NCI-H1930 (cell line): ENCODE results near the gene PDGFRB.

Experiments used
- DNase-seq, 2 experiments: peaks; one replicate each; lab custom pipeline; 2025; lab: John Stamatoyannopoulos, UW

PDGFRB gene

GRCh38 chr5:150181766-150182545 is 26.3 kb upstream of the PDGFRB start:
- no peak for DNase-seq

DNA sequence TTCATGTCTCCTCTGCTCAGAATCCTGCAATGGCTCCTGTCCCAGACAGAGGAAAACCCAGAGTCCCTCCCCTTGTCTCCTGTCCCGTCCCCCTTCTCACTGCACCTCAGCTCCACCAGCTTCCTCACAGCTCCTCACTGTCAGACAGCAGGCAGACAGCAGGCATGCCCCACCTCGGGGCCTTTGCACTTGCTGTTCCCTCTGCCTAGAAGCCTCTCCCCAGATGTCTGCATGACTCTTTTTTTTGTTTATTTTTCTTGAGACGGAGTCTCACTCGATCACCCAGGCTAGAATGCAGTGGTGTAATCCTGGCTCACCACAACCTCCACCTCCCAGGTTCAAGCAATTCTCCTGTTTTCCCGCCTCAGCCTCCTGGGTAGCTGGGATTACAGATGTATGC is 25.4 kb upstream of the PDGFRB start:
- DNase-seq = no peak

- DNase-seq = no peak
These were observed 24.8 kb upstream of the PDGFRB start for GRCh38 chr5:150180241-150181026.

- DNase-seq = no peak
These were observed 23.5 kb upstream of the PDGFRB start for GRCh38 chr5:150179019-150179620.

DNA sequence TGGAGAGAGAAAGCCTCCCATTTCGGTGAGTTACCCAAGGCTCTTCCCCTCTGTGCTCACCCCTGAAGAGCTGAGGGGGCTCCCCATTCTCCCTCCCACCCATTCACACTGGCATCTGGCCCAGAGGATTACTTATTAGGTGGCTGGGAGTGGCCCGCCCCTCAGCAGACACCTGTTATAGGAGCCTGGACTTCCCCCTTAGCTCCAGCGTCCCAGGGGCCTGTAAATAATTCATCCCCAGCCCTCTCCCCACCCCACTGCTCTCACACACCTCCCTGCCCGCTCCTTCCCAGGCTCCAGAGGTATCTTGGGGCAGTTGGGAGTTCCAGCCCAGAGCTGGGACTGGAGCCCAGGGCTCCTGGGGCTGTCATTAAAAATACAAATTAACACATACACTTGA is 22.6 kb upstream of the PDGFRB start:
- no peak for DNase-seq

GRCh38 chr5:150177721-150178120 is 22.1 kb upstream of the PDGFRB start:
- DNase-seq = no peak

- DNase-seq = no peak
These were observed 21.3 kb upstream of the PDGFRB start for GRCh38 chr5:150176745-150177477.

GRCh38 chr5:150175536-150175935 is 19.9 kb upstream of the PDGFRB start:
- DNase-seq = no peak

- no peak for DNase-seq
These were observed 19.4 kb upstream of the PDGFRB start for GRCh38 chr5:150175076-150175475.

DNA sequence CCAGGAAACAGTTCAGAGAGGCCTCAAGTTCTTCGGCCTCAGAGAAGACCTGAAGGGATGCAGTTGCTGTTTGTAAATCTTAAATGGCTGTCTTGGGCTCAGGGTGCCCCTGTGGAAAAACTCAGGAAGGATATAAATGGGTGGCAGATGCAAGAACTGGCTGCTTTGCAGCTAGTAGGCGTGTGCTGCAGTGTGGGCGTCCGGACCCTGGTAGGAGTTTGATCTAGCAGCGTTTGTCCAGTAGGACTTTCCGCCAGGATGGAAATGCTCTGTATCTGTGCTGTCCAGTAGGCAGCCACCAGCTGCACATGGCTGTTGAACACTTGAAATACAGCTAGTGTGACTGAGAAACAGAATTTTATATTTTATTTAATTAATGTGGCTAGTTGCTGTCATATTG is 18.6 kb upstream of the PDGFRB start:
- no peak for DNase-seq

DNA sequence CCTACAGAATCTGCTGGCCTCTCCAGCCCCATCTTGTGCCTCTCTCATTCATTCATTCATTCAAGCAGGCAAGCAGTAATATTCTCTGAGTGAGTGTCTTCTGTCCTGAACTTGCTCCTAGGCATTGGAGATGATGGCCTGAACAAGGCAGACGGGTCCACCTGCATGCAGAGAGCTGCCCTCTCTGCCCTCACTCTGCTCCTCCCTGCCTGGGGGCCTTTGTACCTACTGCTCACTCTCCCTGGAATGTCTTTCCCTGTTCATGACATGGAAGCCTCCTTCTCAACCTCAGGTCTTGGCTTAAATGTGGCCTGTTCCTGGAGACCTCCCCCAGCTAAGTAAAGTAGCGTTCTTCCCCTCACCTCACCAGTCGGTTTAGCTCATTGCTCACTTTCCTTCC is 17.5 kb upstream of the PDGFRB start:
- no peak for DNase-seq

DNA sequence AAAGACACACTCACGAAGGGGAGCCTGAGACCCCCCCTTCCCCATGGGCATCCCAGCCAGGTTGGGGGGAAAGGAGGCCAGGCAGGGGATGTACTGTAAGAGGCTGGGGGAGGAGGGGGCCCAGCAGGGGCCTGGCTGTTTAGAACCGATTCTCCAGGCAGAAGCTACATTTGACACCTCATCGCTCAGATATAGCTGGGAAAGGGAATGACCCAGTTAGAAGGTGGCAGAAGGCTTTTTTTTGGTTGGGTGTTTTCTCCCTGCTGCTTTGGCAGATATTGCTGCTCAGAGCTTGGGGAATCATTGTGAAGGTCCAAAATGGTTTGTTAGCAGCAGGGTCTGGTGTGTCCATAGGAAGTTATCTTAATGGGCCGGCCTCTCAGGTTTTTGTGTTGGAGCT is 16.9 kb upstream of the PDGFRB start:
- no peak for DNase-seq

GRCh38 chr5:150172145-150172544 is 16.5 kb upstream of the PDGFRB start:
- DNase-seq = no peak

DNA sequence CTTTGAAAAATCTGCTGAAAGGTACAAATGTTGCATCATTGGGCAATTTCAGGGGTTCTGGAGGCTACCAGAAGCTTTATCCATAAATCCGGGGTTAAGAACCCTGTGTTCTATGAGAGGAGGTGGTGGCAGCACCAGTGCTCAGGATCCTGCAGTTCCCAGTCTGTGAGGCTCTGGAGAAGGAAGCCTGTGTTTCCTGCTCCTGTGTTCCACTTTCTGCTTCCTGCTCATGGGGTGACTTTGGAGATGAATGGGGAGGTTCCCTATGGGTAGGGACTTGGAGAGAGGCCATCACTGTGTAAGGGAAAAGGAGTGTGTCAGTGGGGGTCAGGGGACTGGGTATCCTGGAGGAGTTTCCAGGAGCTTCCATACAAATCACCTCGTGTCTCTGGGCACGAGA is 13.2 kb upstream of the PDGFRB start:
- DNase-seq = no peak

DNA sequence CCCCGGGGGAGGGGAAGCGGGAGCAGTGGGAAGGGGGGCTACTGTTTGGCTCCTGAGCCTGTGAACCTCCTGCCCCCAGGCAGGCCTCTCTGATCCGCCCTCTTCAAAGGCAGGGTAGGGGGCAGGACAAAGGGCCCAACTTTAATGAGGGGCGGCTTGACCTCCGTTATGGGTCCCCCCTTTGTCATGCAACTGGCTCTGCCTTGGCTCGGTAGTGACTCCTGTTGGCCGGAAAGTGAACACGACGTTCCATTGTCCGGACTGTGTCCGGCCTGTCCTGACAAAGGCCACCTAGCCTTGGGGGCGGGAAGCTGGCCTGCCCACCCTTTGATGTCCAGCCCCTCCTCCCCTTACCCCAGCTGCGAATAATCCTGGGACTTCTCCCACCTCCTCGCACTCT is 12.3 kb upstream of the PDGFRB start:
- no peak for DNase-seq

- no peak for DNase-seq
These were observed 11.8 kb upstream of the PDGFRB start for GRCh38 chr5:150167512-150167850.

DNA sequence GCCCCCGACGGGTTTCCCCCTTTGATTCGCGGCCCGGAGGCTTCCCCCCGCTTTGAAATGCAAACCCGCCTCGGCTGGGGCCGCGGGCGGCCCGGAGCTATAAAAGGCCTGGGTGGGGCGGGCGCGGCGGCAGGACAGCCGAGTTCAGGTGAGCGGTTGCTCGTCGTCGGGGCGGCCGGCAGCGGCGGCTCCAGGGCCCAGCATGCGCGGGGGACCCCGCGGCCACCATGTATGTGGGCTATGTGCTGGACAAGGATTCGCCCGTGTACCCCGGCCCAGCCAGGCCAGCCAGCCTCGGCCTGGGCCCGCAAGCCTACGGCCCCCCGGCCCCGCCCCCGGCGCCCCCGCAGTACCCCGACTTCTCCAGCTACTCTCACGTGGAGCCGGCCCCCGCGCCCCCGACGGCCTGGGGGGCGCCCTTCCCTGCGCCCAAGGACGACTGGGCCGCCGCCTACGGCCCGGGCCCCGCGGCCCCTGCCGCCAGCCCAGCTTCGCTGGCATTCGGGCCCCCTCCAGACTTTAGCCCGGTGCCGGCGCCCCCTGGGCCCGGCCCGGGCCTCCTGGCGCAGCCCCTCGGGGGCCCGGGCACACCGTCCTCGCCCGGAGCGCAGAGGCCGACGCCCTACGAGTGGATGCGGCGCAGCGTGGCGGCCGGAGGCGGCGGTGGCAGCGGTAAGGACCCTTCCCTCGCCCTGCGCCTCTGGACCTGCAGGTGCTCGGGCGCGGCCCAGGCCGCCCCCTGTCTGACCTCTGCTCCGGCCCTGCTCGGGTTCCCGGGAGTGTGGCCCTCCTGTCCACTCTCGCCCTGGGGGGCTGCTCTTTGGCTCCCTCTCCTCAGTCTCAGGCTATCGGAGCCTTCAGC is 11.2 kb upstream of the PDGFRB start, which contains the start of gene CDX1:
Gene CDX1 (plus strand): TSS at position 129 of the 862 bp plus-strand sequence. CDS start 99 bp downstream, at position 228.
- no peak for DNase-seq

DNA sequence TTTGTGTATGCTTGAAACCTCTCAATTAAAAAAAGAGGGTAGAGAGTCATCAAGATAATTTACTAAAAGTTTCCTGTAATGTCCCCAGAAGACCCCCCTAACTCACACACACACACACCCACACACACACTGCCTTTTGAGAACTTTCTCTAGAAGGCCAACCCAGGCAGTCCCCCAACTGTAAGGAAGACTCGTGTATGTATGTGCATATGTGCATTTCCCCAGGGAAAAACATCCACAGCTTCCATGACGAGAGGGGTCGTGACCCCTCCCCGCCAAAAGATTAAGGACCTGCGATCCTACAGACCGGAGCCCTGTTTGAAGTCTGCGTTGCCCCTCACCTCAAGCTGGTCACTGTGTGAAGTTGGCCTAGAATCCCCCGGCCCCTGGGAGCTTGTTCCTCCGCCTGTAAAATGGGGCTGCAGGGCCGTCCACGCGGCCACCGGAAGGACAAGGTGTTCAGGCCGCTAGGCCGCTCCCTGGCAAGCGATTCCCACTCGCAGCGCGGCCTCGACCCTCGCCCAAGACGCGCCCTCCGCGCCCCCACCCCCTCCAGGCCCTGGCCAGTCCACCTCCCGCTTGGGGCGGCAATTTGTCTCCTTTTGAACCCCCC is 10.5 kb upstream of the PDGFRB start:
- DNase-seq = no peak

DNA sequence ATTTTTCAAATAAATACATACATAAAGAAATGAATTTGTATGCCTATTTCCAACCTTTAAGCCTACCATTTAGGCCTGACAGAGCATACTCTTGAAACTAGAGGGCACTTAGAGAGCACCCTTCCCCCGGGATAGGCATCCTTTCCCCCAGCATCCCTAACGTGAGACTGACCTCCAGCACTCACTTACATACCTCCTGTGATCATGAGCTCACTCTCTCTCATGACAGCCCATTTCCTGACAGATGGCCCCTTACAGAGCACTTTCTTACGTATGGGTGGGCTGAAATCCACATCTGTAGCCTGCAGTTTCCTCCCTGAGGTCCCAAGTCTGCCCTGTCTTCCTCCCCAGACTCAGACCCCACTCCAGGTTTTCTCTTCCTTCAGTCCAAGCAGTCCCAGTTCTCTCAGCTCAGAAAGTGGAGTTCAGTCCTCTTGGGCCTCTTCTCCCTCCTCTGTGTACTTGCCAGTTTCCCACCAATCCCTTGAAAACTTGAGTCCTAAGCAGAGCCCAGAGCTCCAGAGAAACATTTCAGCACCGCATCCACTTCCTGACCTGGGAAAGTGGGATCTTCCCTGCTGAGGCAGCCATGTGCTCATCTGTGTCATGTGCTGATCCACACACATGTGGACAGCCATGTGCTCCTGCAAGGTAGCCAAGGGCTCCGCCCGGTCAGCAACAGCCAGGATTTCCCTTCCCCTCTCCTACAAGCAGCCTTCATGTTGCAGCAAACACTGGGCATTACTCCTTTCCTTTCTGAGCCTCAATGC is 8.8 kb upstream of the PDGFRB start:
- DNase-seq = no peak

DNA sequence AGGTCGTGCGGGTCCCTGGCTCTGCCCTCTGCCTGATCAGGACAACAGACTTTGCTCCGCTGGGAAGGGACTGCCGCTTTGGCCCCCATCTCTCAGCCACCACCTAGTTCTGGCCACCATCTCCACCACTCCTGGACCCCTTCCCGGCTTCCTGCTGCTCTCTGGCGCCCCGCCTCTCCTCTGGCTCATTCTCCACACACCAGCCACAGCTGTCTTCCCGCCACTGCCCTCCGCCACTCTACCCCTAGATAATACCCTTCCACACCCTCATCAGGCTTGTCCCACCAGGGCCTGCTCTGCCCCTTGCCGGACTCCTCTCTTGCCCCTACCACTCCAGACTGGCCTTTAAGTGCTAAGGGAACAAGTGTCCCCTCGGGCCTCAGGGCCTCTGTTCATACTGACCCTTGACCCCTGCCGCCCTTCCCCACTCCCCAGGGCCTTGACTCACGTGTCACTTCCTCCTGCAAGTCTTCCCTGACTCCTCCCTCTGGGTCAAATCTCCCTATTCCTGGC is 8.0 kb upstream of the PDGFRB start:
- no peak for DNase-seq
